Endodermal cell (in vitro differentiated cells): ENCODE data around the gene HUS1B. TPM values are rescaled to one million over a fixed set of nuclear protein-coding genes. Genes with fewer than 3 reads are reported as not detected.

Experiments
- DNase-seq: peaks from one replicate; pipeline ENCODE4 v3.0.0-alpha.2; 2017
- H3K27ac ChIP-seq: 2 replicates; pipeline ENCODE4 v1.5.1; 2013; ENCODE audit warnings: mild to moderate bottlenecking, low read depth, low read length, moderate library complexity
- H3K27me3 ChIP-seq: 2 replicates; pipeline ENCODE4 v1.6.1; 2013; ENCODE audit warnings: mild to moderate bottlenecking, low read length, moderate library complexity; ENCODE audit not compliant: insufficient read depth, control insufficient read depth, poor library complexity, severe bottlenecking
- H3K36me3 ChIP-seq: 2 replicates; pipeline ENCODE4 v1.7.0; 2013; ENCODE audit warnings: mild to moderate bottlenecking, low read length, moderate library complexity; ENCODE audit not compliant: control insufficient read depth, insufficient read depth
- H3K4me1 ChIP-seq: one replicate; pipeline ENCODE4 v1.7.0; 2013; ENCODE audit warnings: low read length; ENCODE audit not compliant: control insufficient read depth, insufficient read depth
- H3K4me3 ChIP-seq: 2 replicates; pipeline ENCODE4 v1.5.1; 2013; ENCODE audit warnings: mild to moderate bottlenecking, low read length, moderate library complexity
- H3K9ac ChIP-seq: 2 replicates; pipeline ENCODE4 v1.6.1; 2013; ENCODE audit warnings: mild to moderate bottlenecking, low read length, moderate library complexity; ENCODE audit not compliant: poor library complexity, severe bottlenecking; ENCODE audit errors: extremely low read depth
- H3K9me3 ChIP-seq: 2 replicates; pipeline ENCODE4 v1.6.1; 2013; ENCODE audit warnings: mild to moderate bottlenecking, low read length, moderate library complexity; ENCODE audit not compliant: control insufficient read depth
- H3K27ac Mint-ChIP-seq: 2 replicates; pipeline ENCODE4 v1.8.0; 2020; ENCODE audit warnings: mixed read lengths
- H3K27me3 Mint-ChIP-seq: 2 replicates; pipeline ENCODE4 v1.8.0; 2021; ENCODE audit warnings: mild to moderate bottlenecking, mixed read lengths; ENCODE audit not compliant: insufficient read depth
- H3K36me3 Mint-ChIP-seq: 2 replicates; pipeline ENCODE4 v1.8.0; 2020; ENCODE audit warnings: low read depth, mixed read lengths
- H3K4me1 Mint-ChIP-seq: 2 replicates; pipeline ENCODE4 v1.8.0; 2020; ENCODE audit warnings: mixed read lengths
- H3K4me3 Mint-ChIP-seq: 2 replicates; pipeline ENCODE4 v1.8.0; 2020; ENCODE audit warnings: mild to moderate bottlenecking, moderate library complexity, mixed read lengths
- H3K9me3 Mint-ChIP-seq: 2 replicates; pipeline ENCODE4 v1.8.0; 2020; ENCODE audit warnings: mild to moderate bottlenecking, mixed read lengths
- WGBS, 2 experiments: methylation state at CpG; one replicate each; pipeline versions ENCODE4 v1.1.5 to v1.1.7; 2013; ENCODE audit warnings: missing lambda C conversion rate in 2 of 2, mixed read lengths in 1 of 2; ENCODE audit not compliant: insufficient coverage in 1 of 2, insufficient read length in 1 of 2; 5-methylcytosine and 5-hydroxymethylcytosine counted together
- total RNA-seq, 2 donors: library from RNA; stranded (reverse); fragmentation: NEBNext Ultra II Directional in 1 of 2; extraction: Animal tissue kit (Norgen Biotek cat#: 25700) in 1 of 2; gene quantifications; 2 replicates in 1 of 2; 3 replicates in 1 of 2; pipeline ENCODE4 v1.2.1, GENCODE V29; 2021
- TF ChIP-seq, protein P1 (sequence below): fragments of 200-600 bp; sonication (generic); conservative IDR thresholded peaks from 2 replicates; pipeline ENCODE4 v1.5.0; 2021; ENCODE audit warnings: antibody characterized with exemption, mild to moderate bottlenecking

The HUS1B gene
- total RNA-seq, 2 donors from 2014 or later, result 1.0 to 1.1 TPM

DNA sequence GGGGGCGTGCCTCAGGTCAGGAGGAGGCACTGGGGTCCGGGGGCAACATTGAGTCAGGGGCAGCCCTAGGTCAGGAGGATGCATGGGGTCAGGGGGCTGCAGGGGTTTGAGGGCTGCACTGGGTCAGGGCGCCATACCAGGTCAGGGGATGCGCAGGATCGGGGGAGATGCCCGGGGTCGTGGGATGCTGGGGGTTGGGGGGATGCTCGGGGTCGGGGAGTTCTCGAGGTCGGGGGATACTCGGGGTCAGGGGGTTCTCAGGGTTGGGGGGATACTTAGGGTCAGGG, 36.8 kb upstream of the HUS1B start:
- Mint-ChIP-seq H3K4me1 (peaks cover 14% of the 10 kb centered on the region), H3K9me3 (no peaks in the 10 kb centered on the region), H3K27me3 (no peaks in the 10 kb centered on the region), H3K27ac (no peak overlapping the region), H3K36me3 (peaks cover 4% of the 10 kb centered on the region), H3K4me3 (peak overlapping the region; percentile 92)
- no peak overlapping the region for H3K9ac ChIP-seq
- no peaks in the 10 kb centered on the region for H3K27me3 ChIP-seq
- peak overlapping the region; percentile 96 for H3K4me3 ChIP-seq
- no peak for DNase-seq
- no peaks in the 10 kb centered on the region for H3K4me1 ChIP-seq
- H3K9me3 ChIP-seq, result no peaks in the 10 kb centered on the region
- H3K27ac ChIP-seq, result no peak overlapping the region
- no peaks in the 10 kb centered on the region for H3K36me3 ChIP-seq
- TF ChIP-seq, protein P1, sequence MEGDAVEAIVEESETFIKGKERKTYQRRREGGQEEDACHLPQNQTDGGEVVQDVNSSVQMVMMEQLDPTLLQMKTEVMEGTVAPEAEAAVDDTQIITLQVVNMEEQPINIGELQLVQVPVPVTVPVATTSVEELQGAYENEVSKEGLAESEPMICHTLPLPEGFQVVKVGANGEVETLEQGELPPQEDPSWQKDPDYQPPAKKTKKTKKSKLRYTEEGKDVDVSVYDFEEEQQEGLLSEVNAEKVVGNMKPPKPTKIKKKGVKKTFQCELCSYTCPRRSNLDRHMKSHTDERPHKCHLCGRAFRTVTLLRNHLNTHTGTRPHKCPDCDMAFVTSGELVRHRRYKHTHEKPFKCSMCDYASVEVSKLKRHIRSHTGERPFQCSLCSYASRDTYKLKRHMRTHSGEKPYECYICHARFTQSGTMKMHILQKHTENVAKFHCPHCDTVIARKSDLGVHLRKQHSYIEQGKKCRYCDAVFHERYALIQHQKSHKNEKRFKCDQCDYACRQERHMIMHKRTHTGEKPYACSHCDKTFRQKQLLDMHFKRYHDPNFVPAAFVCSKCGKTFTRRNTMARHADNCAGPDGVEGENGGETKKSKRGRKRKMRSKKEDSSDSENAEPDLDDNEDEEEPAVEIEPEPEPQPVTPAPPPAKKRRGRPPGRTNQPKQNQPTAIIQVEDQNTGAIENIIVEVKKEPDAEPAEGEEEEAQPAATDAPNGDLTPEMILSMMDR, result no peak
- WGBS, 2 experiments, result 95 to 100% methylated on average over 2 to 12 of the region's 12 CpGs

DNA sequence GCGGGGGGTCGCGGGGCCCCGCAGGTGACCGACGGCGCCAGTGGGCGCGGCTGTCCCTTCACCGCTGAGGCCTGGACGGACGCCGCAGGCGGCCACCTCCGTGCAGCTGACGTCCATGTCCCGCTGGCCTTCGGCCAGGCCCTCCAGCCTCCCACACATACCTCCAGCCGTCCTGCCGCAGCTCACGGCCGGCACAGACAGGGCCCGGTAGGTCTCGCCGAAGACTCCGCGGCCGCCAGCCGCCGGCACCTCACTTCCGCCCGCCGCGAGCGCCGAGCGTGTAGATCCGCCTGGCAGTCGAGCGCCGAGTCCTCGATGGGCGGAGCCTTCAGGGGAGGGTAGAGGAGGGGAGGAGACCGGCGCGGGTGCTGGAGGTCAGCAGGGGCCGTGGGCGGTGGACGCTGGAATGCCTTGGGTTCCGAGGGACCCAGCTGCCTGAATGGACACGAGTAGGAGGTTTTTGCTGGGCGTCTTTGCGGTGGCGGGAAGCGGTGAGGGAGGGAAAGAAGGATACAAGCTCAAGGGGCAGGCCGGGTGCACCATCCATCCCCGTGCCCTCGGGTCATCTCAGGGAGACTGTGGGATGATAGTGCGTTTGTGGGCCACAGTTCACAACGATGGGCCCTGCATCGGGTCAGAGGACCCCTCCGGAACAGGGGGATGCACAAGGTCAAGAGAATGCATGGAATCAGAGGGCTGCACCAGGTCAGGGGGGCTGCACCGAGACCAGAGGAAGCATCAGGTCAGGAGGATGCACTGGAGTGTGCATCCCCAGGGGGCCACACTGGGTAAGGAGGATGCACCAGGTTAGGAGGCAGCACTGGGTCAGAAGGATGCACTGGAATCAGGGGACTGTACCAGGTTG, 36.2 kb upstream of the HUS1B start, which contains the start of gene EXOC2:
Gene EXOC2, minus strand, starts transcription at position 282 of the 865 bp plus-strand sequence. CDS start 55,321 bp downstream, outside the sequence.
- Histone ChIP-seq H3K9me3 (no peaks in the 10 kb centered on the region), H3K36me3 (peaks cover 2% of the 10 kb centered on the region), H3K27me3 (no peaks in the 10 kb centered on the region), H3K9ac (peak within 1 kb of the TSS; percentile 65), H3K4me1 (no peaks in the 10 kb centered on the region), H3K4me3 (peak within 1 kb of the TSS; percentile 96), H3K27ac (no peak within 1 kb of the TSS)
- no peaks in the 10 kb centered on the region for H3K27me3 Mint-ChIP-seq
- H3K9me3 Mint-ChIP-seq, result no peaks in the 10 kb centered on the region
- H3K36me3 Mint-ChIP-seq, result peaks cover 4% of the 10 kb centered on the region
- WGBS, 2 experiments, result 0 to 1% methylated on average over 17 to 63 of the region's 63 CpGs
- TF ChIP-seq, protein P1, result no peak
- DNase-seq, result peak; percentile 95
- peaks cover 14% of the 10 kb centered on the region for H3K4me1 Mint-ChIP-seq
- H3K27ac Mint-ChIP-seq, result peak within 1 kb of the TSS; percentile 83
- peak within 1 kb of the TSS; percentile 92 for H3K4me3 Mint-ChIP-seq

DNA sequence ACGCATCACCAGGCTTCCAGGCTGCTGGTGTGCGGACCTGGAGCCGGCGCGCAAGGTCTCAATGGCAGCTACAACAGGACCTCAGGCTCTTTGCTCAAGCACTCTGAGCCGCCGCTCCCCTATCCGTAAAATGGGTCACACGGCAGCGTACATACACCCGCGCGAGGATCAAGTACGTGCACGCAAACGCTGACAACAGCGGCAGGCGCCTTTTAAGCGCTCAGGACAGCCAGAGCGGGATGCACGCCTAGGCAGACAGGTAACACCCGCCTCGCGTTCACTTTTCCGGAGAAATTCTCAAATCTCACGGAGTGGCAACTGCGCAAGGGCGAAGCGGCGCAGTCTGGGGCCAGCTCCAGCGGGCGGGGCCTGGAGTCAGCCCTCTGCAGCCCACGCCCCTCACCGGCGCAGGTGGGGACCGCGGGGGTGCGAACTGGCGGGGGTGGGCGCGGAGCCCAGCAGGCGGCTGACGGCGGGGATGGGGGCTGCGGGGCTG, 35.5 kb upstream of the HUS1B start:
- Mint-ChIP-seq H3K4me1 (peaks cover 14% of the 10 kb centered on the region), H3K27me3 (no peaks in the 10 kb centered on the region), H3K36me3 (peaks cover 4% of the 10 kb centered on the region), H3K9me3 (no peaks in the 10 kb centered on the region), H3K27ac (peak overlapping the region; percentile 83), H3K4me3 (peak overlapping the region; percentile 92)
- 1 to 4% methylated on average over 14 to 45 of the region's 45 CpGs for WGBS, 2 experiments
- peak overlapping the region; percentile 96 for H3K4me3 ChIP-seq
- TF ChIP-seq, protein P1, result no peak
- no peaks in the 10 kb centered on the region for H3K4me1 ChIP-seq
- H3K27me3 ChIP-seq, result no peaks in the 10 kb centered on the region
- peak overlapping the region; percentile 65 for H3K9ac ChIP-seq
- no peak overlapping the region for H3K27ac ChIP-seq
- H3K36me3 ChIP-seq, result peaks cover 5% of the 10 kb centered on the region
- peak; percentile 88 for DNase-seq
- H3K9me3 ChIP-seq, result no peaks in the 10 kb centered on the region
